ENCODE measurements around the gene ITPR2. TPM values are rescaled to one million over a fixed set of nuclear protein-coding genes. Genes with fewer than 3 reads are reported as not detected.
"Not testable (repeated sequence)": the region's sequence is repeated elsewhere in the genome, so short reads cannot be mapped to it uniquely, and the experiment has no call there.

ITPR2 gene
- total RNA-seq, 2 experiments from 2014 or later: 23.7 to 25.0 TPM

- H3K36me3 Mint-ChIP-seq: peaks cover 61% of the 10 kb centered on the region
- DNase-seq; intact Hi-C loops (cut with micrococcal nuclease); H3K4me1 Mint-ChIP-seq (ENCODE audit: low read depth); H3K4me3 Mint-ChIP-seq; H3K27me3 Mint-ChIP-seq; CTCF ChIA-PET; H3K27ac Mint-ChIP-seq: not testable (repeated sequence)
- H3K9me3 Mint-ChIP-seq: peaks cover 38% of the 10 kb centered on the region
- POLR2A ChIA-PET: interaction anchor here (0.6 kb wide), 1 partner anchor 49 kb away, joined by 3 read pairs; no protein-coding TSS in a partner anchor
Observed at GRCh38 chr12:26778173-26778775, 54.7 kb downstream of the ITPR2 start.

GRCh38 chr12:26777236-26777635, 55.8 kb downstream of the ITPR2 start:
- intact Hi-C loops (cut with micrococcal nuclease): no loop called here
- CTCF ChIA-PET: no interaction called here

GRCh38 chr12:26775991-26776390, 57.0 kb downstream of the ITPR2 start:
- POLR2A ChIA-PET; H3K4me3 Mint-ChIP-seq; intact Hi-C loops (cut with micrococcal nuclease); DNase-seq; H3K27me3 Mint-ChIP-seq; CTCF ChIA-PET; H3K27ac Mint-ChIP-seq; H3K4me1 Mint-ChIP-seq (ENCODE audit: low read depth): not testable (repeated sequence)
- peaks cover 38% of the 10 kb centered on the region for H3K9me3 Mint-ChIP-seq
- peaks cover 53% of the 10 kb centered on the region for H3K36me3 Mint-ChIP-seq

More at GRCh38 chr12:26777236-26777635, 55.8 kb downstream of the ITPR2 start:
- H3K9me3 Mint-ChIP-seq: peaks cover 38% of the 10 kb centered on the region
- no peaks in the 10 kb centered on the region for H3K4me1 Mint-ChIP-seq (ENCODE audit: low read depth)
- no peak overlapping the region for H3K27ac Mint-ChIP-seq
- no peaks in the 10 kb centered on the region for H3K27me3 Mint-ChIP-seq
- no peak for DNase-seq
- H3K4me3 Mint-ChIP-seq: no peak overlapping the region
- peaks cover 58% of the 10 kb centered on the region for H3K36me3 Mint-ChIP-seq
- POLR2A ChIA-PET: no interaction called here

DNA sequence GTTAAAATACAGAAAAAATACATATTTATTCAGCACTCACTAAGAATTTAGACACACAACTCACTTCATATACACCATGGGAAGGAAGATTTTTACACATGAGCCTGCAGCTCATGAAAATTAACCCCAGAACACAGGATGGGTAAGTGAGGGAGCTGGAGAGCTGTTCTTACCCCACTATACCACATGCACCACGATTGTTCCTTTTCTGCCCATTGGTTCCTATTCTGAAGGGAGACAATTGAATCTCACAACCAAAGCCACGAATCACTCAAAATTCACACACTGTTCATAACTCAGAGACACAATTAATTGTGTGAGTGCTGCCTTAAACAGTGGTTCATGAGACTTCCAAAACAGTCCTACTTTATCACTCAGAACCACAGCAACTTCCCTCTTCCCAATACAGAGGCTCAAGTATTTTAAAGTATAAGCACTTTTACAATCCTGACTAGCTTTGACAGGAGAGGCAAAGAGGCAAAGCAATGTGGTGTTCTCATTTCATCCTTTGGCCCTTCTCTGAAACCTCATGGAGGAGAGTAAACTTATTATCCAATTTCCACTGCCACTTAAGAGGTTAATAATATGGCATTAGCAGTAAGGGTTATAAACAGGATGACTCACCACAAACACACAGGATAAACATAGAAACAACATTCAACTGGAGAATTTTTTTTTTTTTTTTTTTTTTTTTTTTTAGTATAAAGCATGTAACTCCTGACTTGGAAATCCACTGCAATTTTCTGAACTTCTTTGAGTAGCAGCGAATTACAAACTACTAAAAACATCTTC, 59.5 kb downstream of the ITPR2 start:
- Mint-ChIP-seq H3K36me3 (peaks cover 33% of the 10 kb centered on the region), H3K4me1 (ENCODE audit: low read depth) (peaks cover 5% of the 10 kb centered on the region), H3K27ac (no peak overlapping the region), H3K4me3 (no peak overlapping the region), H3K9me3 (peaks cover 26% of the 10 kb centered on the region), H3K27me3 (no peaks in the 10 kb centered on the region)
- CTCF ChIA-PET: no interaction called here
- intact Hi-C loops (cut with micrococcal nuclease): no loop called here
- POLR2A ChIA-PET: no interaction called here
- DNase-seq: no peak

- intact Hi-C loops (cut with micrococcal nuclease): no loop called here
- POLR2A ChIA-PET: no interaction called here
- DNase-seq: no peak
- H3K27me3 Mint-ChIP-seq: no peaks in the 10 kb centered on the region
- CTCF ChIA-PET: no interaction called here
- peaks cover 5% of the 10 kb centered on the region for H3K4me1 Mint-ChIP-seq (ENCODE audit: low read depth)
- no peak overlapping the region for H3K4me3 Mint-ChIP-seq
- H3K27ac Mint-ChIP-seq: no peak overlapping the region
- H3K36me3 Mint-ChIP-seq: peaks cover 26% of the 10 kb centered on the region
- H3K9me3 Mint-ChIP-seq: peaks cover 10% of the 10 kb centered on the region
Observed at GRCh38 chr12:26771861-26772260, 61.1 kb downstream of the ITPR2 start.

- Mint-ChIP-seq H3K9me3 (peaks cover 4% of the 10 kb centered on the region), H3K27ac (no peak overlapping the region), H3K4me1 (ENCODE audit: low read depth) (peaks cover 5% of the 10 kb centered on the region), H3K36me3 (peaks cover 26% of the 10 kb centered on the region), H3K4me3 (no peak overlapping the region), H3K27me3 (no peaks in the 10 kb centered on the region)
- intact Hi-C loops (cut with micrococcal nuclease): no loop called here
- ChIA-PET CTCF (interaction anchor here (1.1 kb wide), 1 partner anchor 69 kb away, joined by 3 read pairs; no protein-coding TSS in a partner anchor), POLR2A (interaction anchor here (0.6 kb wide), 1 partner anchor 148 kb away, joined by 3 read pairs; no protein-coding TSS in a partner anchor)
- DNase-seq: no peak
Observed at GRCh38 chr12:26770239-26771070, 62.5 kb downstream of the ITPR2 start.

GRCh38 chr12:26769611-26770010, 63.4 kb downstream of the ITPR2 start:
- intact Hi-C loops (cut with micrococcal nuclease): no loop called here
- POLR2A ChIA-PET: interaction anchor here (0.6 kb wide), 1 partner anchor 148 kb away, joined by 3 read pairs; no protein-coding TSS in a partner anchor

GRCh38 chr12:26768611-26769603, 64.1 kb downstream of the ITPR2 start:
- Mint-ChIP-seq H3K9me3 (peaks cover 8% of the 10 kb centered on the region), H3K36me3 (peaks cover 25% of the 10 kb centered on the region), H3K27me3 (no peaks in the 10 kb centered on the region), H3K4me3 (no peak overlapping the region), H3K4me1 (ENCODE audit: low read depth) (peaks cover 5% of the 10 kb centered on the region), H3K27ac (no peak overlapping the region)
- CTCF ChIA-PET: interaction anchor here (1.1 kb wide), 1 partner anchor 67 kb away, joined by 3 read pairs; no protein-coding TSS in a partner anchor
- no peak for DNase-seq
- intact Hi-C loops (cut with micrococcal nuclease): no loop called here
- POLR2A ChIA-PET: no interaction called here

More at GRCh38 chr12:26769611-26770010, 63.4 kb downstream of the ITPR2 start:
- Mint-ChIP-seq H3K4me1 (ENCODE audit: low read depth) (peaks cover 5% of the 10 kb centered on the region), H3K9me3 (peaks cover 4% of the 10 kb centered on the region), H3K27me3 (no peaks in the 10 kb centered on the region), H3K4me3 (no peak overlapping the region), H3K27ac (no peak overlapping the region), H3K36me3 (peaks cover 22% of the 10 kb centered on the region)
- CTCF ChIA-PET: interaction anchor here (1.1 kb wide), 1 partner anchor 68 kb away, joined by 3 read pairs; no protein-coding TSS in a partner anchor
- no peak for DNase-seq

- H3K9me3 Mint-ChIP-seq: peaks cover 15% of the 10 kb centered on the region
- H3K27me3 Mint-ChIP-seq: no peaks in the 10 kb centered on the region
- ChIA-PET POLR2A (no interaction called here), CTCF (no interaction called here)
- intact Hi-C loops (cut with micrococcal nuclease): no loop called here
- H3K4me3 Mint-ChIP-seq: no peak overlapping the region
- H3K4me1 Mint-ChIP-seq (ENCODE audit: low read depth): peaks cover 5% of the 10 kb centered on the region
- H3K36me3 Mint-ChIP-seq: peaks cover 32% of the 10 kb centered on the region
- H3K27ac Mint-ChIP-seq: no peak overlapping the region
- DNase-seq: no peak
Observed at GRCh38 chr12:26767865-26768264, 65.1 kb downstream of the ITPR2 start.

- POLR2A ChIA-PET: no interaction called here
- Mint-ChIP-seq H3K27me3 (no peaks in the 10 kb centered on the region), H3K4me3 (no peak overlapping the region), H3K4me1 (ENCODE audit: low read depth) (peaks cover 5% of the 10 kb centered on the region), H3K36me3 (peaks cover 34% of the 10 kb centered on the region), H3K27ac (no peak overlapping the region), H3K9me3 (peaks cover 18% of the 10 kb centered on the region)
- intact Hi-C loops (cut with micrococcal nuclease): no loop called here
- CTCF ChIA-PET: no interaction called here
- no peak for DNase-seq
Observed at GRCh38 chr12:26767116-26767515, 65.9 kb downstream of the ITPR2 start.

GRCh38 chr12:26762186-26762585, 70.8 kb downstream of the ITPR2 start:
- Mint-ChIP-seq H3K9me3 (peaks cover 36% of the 10 kb centered on the region), H3K27ac (no peak overlapping the region), H3K36me3 (peaks cover 45% of the 10 kb centered on the region), H3K4me3 (no peak overlapping the region), H3K4me1 (ENCODE audit: low read depth) (no peaks in the 10 kb centered on the region), H3K27me3 (no peaks in the 10 kb centered on the region)
- POLR2A ChIA-PET: no interaction called here
- CTCF ChIA-PET: interaction anchor here (0.8 kb wide), 1 partner anchor 8 kb away, joined by 3 read pairs; no protein-coding TSS in a partner anchor
- intact Hi-C loops (cut with micrococcal nuclease): no loop called here
- no peak for DNase-seq
